Liver (tissue), 9 donors: ENCODE measurements around the gene HEPACAM. TPM values are rescaled to one million over a fixed set of nuclear protein-coding genes. Genes with fewer than 3 reads are reported as not detected.

Experiments
- DNase-seq: peaks from one replicate; pipeline ENCODE4 v3.0.0-alpha.2; 2017; ENCODE audit warnings: low spot score
- H3K27ac ChIP-seq, 2 donors: one replicate each; pipeline ENCODE4 v1.7.0; 2013; ENCODE audit warnings: inconsistent platforms in 2 of 2, low read length in 2 of 2, control low read depth in 1 of 2, low read depth in 1 of 2, mild to moderate bottlenecking in 1 of 2
- H3K27me3 ChIP-seq, 4 donors: one replicate each; pipeline versions ENCODE4 v1.6.1 to v1.7.0; 2013; ENCODE audit warnings: low read length in 3 of 4, inconsistent platforms in 1 of 4, mild to moderate bottlenecking in 1 of 4, moderate library complexity in 1 of 4; ENCODE audit not compliant: control insufficient read depth in 4 of 4, insufficient read depth in 4 of 4
- H3K36me3 ChIP-seq, 4 donors: one replicate each; pipeline versions ENCODE4 v1.6.1 to v1.7.0; 2013; ENCODE audit warnings: low read length in 3 of 4, mild to moderate bottlenecking in 3 of 4, low read depth in 1 of 4, moderate library complexity in 1 of 4; ENCODE audit not compliant: control insufficient read depth in 4 of 4, insufficient read depth in 3 of 4
- H3K4me1 ChIP-seq, 4 donors: one replicate each; pipeline versions ENCODE4 v1.6.1 to v1.7.0; 2013; ENCODE audit warnings: low read length in 3 of 4, mild to moderate bottlenecking in 3 of 4, moderate library complexity in 1 of 4; ENCODE audit not compliant: control insufficient read depth in 4 of 4, insufficient read depth in 4 of 4
- H3K4me3 ChIP-seq, 3 donors: one replicate each; pipeline versions ENCODE4 v1.6.1 to v1.7.0; 2013; ENCODE audit warnings: low read length in 3 of 3, control low read depth in 1 of 3, low read depth in 1 of 3, mild to moderate bottlenecking in 1 of 3
- H3K9ac ChIP-seq, 2 donors: one replicate each; pipeline ENCODE4 v1.7.0; 2013; ENCODE audit warnings: low read length in 2 of 2, mild to moderate bottlenecking in 2 of 2, moderate library complexity in 2 of 2, control low read depth in 1 of 2, low read depth in 1 of 2
- H3K9me3 ChIP-seq, 4 donors: one replicate each; pipeline versions ENCODE4 v1.6.1 to v1.7.0; 2013; ENCODE audit warnings: low read length in 3 of 4; ENCODE audit not compliant: control insufficient read depth in 4 of 4
- ATF3 ChIP-seq: IDR thresholded peaks from 2 replicates; pipeline ENCODE4 v1.6.1; 2016; ENCODE audit warnings: antibody characterized with exemption
- CTCF ChIP-seq: fragments of 150-350 bp; IDR thresholded peaks from 2 replicates; pipeline ENCODE4 v1.5.1; 2017; ENCODE audit warnings: improper control_type of control experiment, low read depth, low read length; ENCODE audit not compliant: missing input control
- FOXA1 ChIP-seq: IDR thresholded peaks from 2 replicates; pipeline ENCODE4 v1.6.1; 2016; ENCODE audit warnings: antibody characterized with exemption
- GABPA ChIP-seq, 2 donors: IDR thresholded peaks in 1 of 2; conservative IDR thresholded peaks in 1 of 2; 2 replicates each; pipeline ENCODE4 v1.6.1; 2016; ENCODE audit warnings: antibody characterized with exemption in 2 of 2, mild to moderate bottlenecking in 1 of 2, moderate library complexity in 1 of 2
- HNF4A ChIP-seq, 2 donors: conservative IDR thresholded peaks; 2 replicates each; pipeline ENCODE4 v1.6.1; 2016; ENCODE audit warnings: antibody characterized with exemption in 2 of 2, mild to moderate bottlenecking in 2 of 2
- NR2F2 ChIP-seq: IDR thresholded peaks from 2 replicates; pipeline ENCODE4 v1.6.1; 2016; ENCODE audit warnings: antibody characterized with exemption
- RAD21 ChIP-seq, 2 donors: IDR thresholded peaks; 2 replicates each; pipeline ENCODE4 v1.6.1; 2016; ENCODE audit warnings: antibody characterized with exemption in 2 of 2, mild to moderate bottlenecking in 2 of 2
- REST ChIP-seq: IDR thresholded peaks from 2 replicates; pipeline ENCODE4 v1.6.1; 2016; ENCODE audit warnings: antibody characterized with exemption, mild to moderate bottlenecking
- RXRA ChIP-seq, 2 donors: IDR thresholded peaks; 2 replicates each; pipeline ENCODE4 v1.6.1; 2017 to 2018; ENCODE audit warnings: antibody characterized with exemption in 2 of 2, mild to moderate bottlenecking in 1 of 2
- TAF1 ChIP-seq: conservative IDR thresholded peaks from 2 replicates; pipeline ENCODE4 v1.6.1; 2016; ENCODE audit warnings: antibody characterized with exemption, mild to moderate bottlenecking
- YY1 ChIP-seq: IDR thresholded peaks from 2 replicates; pipeline ENCODE4 v1.6.1; 2016; ENCODE audit warnings: antibody characterized with exemption, mild to moderate bottlenecking
- WGBS: extraction: QIAGEN DNeasy Blood & Tissue Kit; methylation state at CpG from one replicate; pipeline ENCODE4 v1.1.7; 2013; 5-methylcytosine and 5-hydroxymethylcytosine counted together
- polyA plus RNA-seq, 2 donors: library from polyadenylated mRNA; stranded (reverse) in 1 of 2; unstranded in 1 of 2; fragments of 200-250 nt in 1 of 2; fragments of >200 nt in 1 of 2; fragmentation: Nextera tagmentation in 1 of 2; extraction: Ambion mirVana in 1 of 2; gene quantifications; one replicate each; pipeline versions ENCODE4 v1.2.1 to v1.2.3, GENCODE V29; 2013 to 2015
- total RNA-seq, 2 donors: library from RNA; depleted of rRNA; stranded (reverse); fragments of >200 nt; gene quantifications; one replicate each; pipeline ENCODE4 v1.2.3, GENCODE V29; 2014
- donor health status: healthy.
- donor health status: healthy.
- donor health status: healthy.
- donor health status: healthy.
- donor health status: healthy.

Gene HEPACAM
- total and polyA plus RNA-seq, 4 donors = 0.79 to 7.1 (median 3.3) TPM; not detected in 1

GRCh38 chr11:124895471-124895971, 40.3 kb downstream of the HEPACAM start:
- no peak for DNase-seq
- Histone ChIP-seq H3K27ac (no peak overlapping the region), H3K4me3 (peak overlapping the region in 1 of 3 donors; percentile 13), H3K36me3 (no peaks in the 10 kb centered on the region), H3K9ac (no peak overlapping the region), H3K9me3 (no peaks in the 10 kb centered on the region), H3K4me1 (peaks cover 0 to 9% (median 1%) of the 10 kb centered on the region in 4 donors), H3K27me3 (peaks cover 0 to 2% (median 0%) of the 10 kb centered on the region in 4 donors)
- no peak for TF ChIP-seq REST
- TF ChIP-seq RAD21 (IDR thresholded peaks at IDR 0.05) = no peak
- TF ChIP-seq FOXA1 = no peak
- no peak for TF ChIP-seq ATF3
- no peak for TF ChIP-seq TAF1
- TF ChIP-seq GABPA (IDR thresholded peaks at IDR 0.05 in 1 of 2, conservative IDR thresholded peaks at IDR 0.05 in 1 of 2) = no peak
- no peak for TF ChIP-seq HNF4A (conservative IDR thresholded peaks at IDR 0.05)
- TF ChIP-seq YY1 = no peak
- WGBS = 87% methylated on average over 20 of the region's 20 CpGs

- peak overlapping the region in 1 of 3 donors; percentile 13 for H3K4me3 ChIP-seq
- peaks cover 0 to 1% (median 0%) of the 10 kb centered on the region in 4 donors for H3K27me3 ChIP-seq
- H3K4me1 ChIP-seq = peaks cover 0 to 9% (median 1%) of the 10 kb centered on the region in 4 donors
- TF ChIP-seq NR2F2 = no peak
- TF ChIP-seq ATF3 = no peak
- no peak for TF ChIP-seq HNF4A (conservative IDR thresholded peaks at IDR 0.05)
- TF ChIP-seq FOXA1 = no peak
- TF ChIP-seq RXRA (IDR thresholded peaks at IDR 0.05) = no peak
- TF ChIP-seq CTCF = no peak
- no peak overlapping the region for H3K27ac ChIP-seq
- H3K9ac ChIP-seq = no peak overlapping the region
- H3K36me3 ChIP-seq = no peaks in the 10 kb centered on the region
- 89% methylated on average over 4 of the region's 4 CpGs for WGBS
- DNase-seq = no peak
- H3K9me3 ChIP-seq = no peaks in the 10 kb centered on the region
Measured at GRCh38 chr11:124894606-124895430, 41.0 kb downstream of the HEPACAM start.
